Neural crest cell (in vitro differentiated cells): ENCODE data around the gene DNHD1. TPM values are rescaled to one million over a fixed set of nuclear protein-coding genes. Genes with fewer than 3 reads are reported as not detected.

Experiments
- DNase-seq: peaks from one replicate; pipeline ENCODE4 v3.0.0; 2021; ENCODE audit warnings: low read depth, mixed read lengths, low spot score
- H3K27ac Mint-ChIP-seq: one replicate; pipeline ENCODE4 v1.8.0; 2021; ENCODE audit warnings: mild to moderate bottlenecking, mixed read lengths; ENCODE audit not compliant: unreplicated experiment
- H3K27me3 Mint-ChIP-seq: 2 replicates; pipeline ENCODE4 v1.8.0; 2021; ENCODE audit warnings: low read depth, mild to moderate bottlenecking, mixed read lengths
- H3K36me3 Mint-ChIP-seq: 2 replicates; pipeline ENCODE4 v1.8.0; 2021; ENCODE audit warnings: low read depth, mild to moderate bottlenecking, mixed read lengths
- H3K4me1 Mint-ChIP-seq: 2 replicates; pipeline ENCODE4 v1.8.0; 2021; ENCODE audit warnings: mixed read lengths
- H3K4me3 Mint-ChIP-seq: one replicate; pipeline ENCODE4 v1.8.0; 2021; ENCODE audit warnings: mild to moderate bottlenecking, mixed read lengths
- H3K9me3 Mint-ChIP-seq: 2 replicates; pipeline ENCODE4 v1.8.0; 2021; ENCODE audit warnings: mixed read lengths
- total RNA-seq: library from RNA; stranded (reverse); gene quantifications from 2 replicates; pipeline ENCODE4 v1.2.1, GENCODE V29; 2021
- TF ChIP-seq, protein P1 (sequence below): fragments of 200-600 bp; sonication (generic); conservative IDR thresholded peaks from 2 replicates; pipeline ENCODE4 v1.5.0; 2021; ENCODE audit warnings: antibody characterized with exemption, mild to moderate bottlenecking

Gene DNHD1
- total RNA-seq, 1 donor from 2014 or later = 10.2 TPM

DNA sequence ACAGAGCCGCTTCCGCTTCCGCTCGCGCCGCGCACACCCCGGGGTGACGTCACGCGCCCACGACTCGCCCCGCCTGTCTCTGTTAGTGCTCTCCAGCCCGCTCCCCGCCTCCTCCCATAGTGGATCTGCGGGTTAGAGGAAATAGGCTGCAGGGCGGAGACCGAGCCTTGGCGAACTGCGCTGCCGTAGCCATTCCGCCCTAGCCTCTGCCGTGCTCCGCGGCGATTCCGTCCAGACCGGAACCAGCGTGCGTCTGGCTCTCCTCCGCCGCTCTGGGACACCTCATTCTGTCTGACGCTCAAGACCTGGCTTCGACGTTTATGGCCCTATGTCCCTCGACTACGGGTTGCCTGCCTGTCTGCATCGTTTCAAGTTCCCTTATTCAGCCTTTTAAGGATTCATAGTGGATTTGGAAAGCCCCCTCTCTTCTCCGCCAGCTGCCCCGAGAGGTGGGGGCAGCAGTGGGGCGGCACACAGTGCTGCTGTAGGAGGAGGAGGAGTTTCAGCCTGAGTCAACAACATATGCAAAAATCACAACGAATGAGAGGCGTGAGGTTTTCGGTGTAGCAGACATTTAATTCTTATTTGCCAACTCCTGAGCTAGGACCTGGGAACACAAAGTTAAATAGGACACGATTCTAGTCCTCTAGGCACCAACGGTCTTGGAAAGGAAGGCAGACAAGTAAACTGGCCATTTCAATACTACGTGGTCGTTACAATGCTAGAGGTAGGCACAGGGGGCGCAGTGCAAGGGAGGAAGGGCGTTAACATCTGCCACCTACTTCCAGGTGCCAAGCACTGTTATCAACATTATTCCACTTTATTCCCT, 115.3 kb downstream of the DNHD1 start, which contains the start of gene TAF10:
TAF10 (minus strand) TSS at position 4 of the 829 bp plus-strand sequence. CDS start 27 bp downstream, outside the sequence.
- H3K9me3 Mint-ChIP-seq = no peaks in the 10 kb centered on the region
- DNase-seq = peak; percentile 91
- peak within 1 kb of the TSS; percentile 88 for H3K4me3 Mint-ChIP-seq
- no peaks in the 10 kb centered on the region for H3K27me3 Mint-ChIP-seq
- peaks cover 10% of the 10 kb centered on the region for H3K36me3 Mint-ChIP-seq
- TF ChIP-seq, protein P1, sequence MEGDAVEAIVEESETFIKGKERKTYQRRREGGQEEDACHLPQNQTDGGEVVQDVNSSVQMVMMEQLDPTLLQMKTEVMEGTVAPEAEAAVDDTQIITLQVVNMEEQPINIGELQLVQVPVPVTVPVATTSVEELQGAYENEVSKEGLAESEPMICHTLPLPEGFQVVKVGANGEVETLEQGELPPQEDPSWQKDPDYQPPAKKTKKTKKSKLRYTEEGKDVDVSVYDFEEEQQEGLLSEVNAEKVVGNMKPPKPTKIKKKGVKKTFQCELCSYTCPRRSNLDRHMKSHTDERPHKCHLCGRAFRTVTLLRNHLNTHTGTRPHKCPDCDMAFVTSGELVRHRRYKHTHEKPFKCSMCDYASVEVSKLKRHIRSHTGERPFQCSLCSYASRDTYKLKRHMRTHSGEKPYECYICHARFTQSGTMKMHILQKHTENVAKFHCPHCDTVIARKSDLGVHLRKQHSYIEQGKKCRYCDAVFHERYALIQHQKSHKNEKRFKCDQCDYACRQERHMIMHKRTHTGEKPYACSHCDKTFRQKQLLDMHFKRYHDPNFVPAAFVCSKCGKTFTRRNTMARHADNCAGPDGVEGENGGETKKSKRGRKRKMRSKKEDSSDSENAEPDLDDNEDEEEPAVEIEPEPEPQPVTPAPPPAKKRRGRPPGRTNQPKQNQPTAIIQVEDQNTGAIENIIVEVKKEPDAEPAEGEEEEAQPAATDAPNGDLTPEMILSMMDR = peak; percentile 63
- H3K4me1 Mint-ChIP-seq = peaks cover 16% of the 10 kb centered on the region
- peak within 1 kb of the TSS; percentile 74 for H3K27ac Mint-ChIP-seq

DNA sequence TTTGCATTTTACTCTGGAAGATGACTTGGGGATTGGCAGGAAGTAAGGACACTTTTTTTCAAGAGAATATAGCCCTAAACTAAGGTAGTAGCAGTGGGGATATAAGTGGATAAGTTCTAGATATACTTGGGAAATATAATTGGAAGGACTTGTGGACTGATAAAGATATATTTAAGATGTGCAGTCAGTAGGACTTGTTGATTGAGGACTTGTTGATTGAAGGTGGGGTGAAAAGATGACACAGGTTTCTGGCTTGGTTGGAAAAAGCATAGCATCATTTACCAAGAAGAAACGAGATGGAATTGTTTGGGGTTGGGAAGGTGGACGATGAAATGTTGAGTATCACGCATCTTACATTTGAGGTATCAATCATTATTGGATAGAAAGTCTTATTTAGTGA, 116.4 kb downstream of the DNHD1 start:
- Mint-ChIP-seq H3K36me3 (peaks cover 10% of the 10 kb centered on the region), H3K9me3 (no peaks in the 10 kb centered on the region), H3K4me1 (peaks cover 13% of the 10 kb centered on the region), H3K27ac (no peak overlapping the region), H3K4me3 (no peak overlapping the region), H3K27me3 (no peaks in the 10 kb centered on the region)
- no peak for DNase-seq
- TF ChIP-seq, protein P1 = no peak

DNA sequence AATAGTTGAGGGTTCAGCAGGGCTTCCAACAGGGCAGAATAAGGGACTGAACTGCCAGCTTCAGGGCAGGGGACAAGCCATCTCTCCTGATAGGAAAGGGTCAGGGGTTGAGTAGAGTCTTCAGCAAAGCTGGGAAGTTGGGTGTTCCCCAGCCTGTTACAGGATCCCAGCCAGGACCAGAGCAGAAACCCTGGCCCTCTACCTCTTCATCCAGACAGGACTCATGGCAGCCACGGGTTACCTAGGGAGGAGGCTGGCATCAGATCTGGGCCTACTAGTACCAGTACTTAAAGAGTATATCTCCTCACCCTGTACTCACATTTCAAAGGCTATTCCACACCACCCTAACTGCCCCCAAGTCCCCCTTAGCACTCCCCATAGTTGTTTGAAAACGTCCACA, 117.4 kb downstream of the DNHD1 start:
- H3K36me3 Mint-ChIP-seq = peaks cover 10% of the 10 kb centered on the region
- H3K4me3 Mint-ChIP-seq = peak overlapping the region; percentile 33
- no peaks in the 10 kb centered on the region for H3K9me3 Mint-ChIP-seq
- H3K27ac Mint-ChIP-seq = no peak overlapping the region
- DNase-seq = no peak
- TF ChIP-seq, protein P1 = no peak
- peaks cover 13% of the 10 kb centered on the region for H3K4me1 Mint-ChIP-seq
- H3K27me3 Mint-ChIP-seq = no peaks in the 10 kb centered on the region

DNA sequence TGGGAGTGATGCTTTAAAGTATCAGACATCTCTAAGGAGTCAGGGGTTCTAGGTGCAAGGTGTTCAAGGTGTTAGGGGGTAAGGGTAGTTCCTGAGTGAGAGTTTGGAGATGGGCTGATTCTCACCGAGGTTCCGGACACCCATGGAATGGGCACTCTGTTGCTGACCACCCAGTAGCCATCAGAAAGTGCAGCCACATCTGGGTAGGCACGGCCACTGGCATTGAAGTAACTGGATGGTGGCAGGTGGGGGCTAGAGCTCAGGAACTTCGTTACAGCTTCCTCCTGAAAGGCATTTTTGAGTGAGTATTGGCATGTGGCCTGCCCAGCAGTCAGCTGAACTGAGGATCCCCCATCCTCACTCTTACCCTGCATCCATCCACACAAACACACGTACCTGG, 118.0 kb downstream of the DNHD1 start:
- H3K27me3 Mint-ChIP-seq = no peaks in the 10 kb centered on the region
- H3K36me3 Mint-ChIP-seq = peaks cover 7% of the 10 kb centered on the region
- H3K4me1 Mint-ChIP-seq = peaks cover 11% of the 10 kb centered on the region
- TF ChIP-seq, protein P1 = no peak
- H3K27ac Mint-ChIP-seq = no peak overlapping the region
- peak overlapping the region; percentile 67 for H3K4me3 Mint-ChIP-seq
- no peak for DNase-seq
- no peaks in the 10 kb centered on the region for H3K9me3 Mint-ChIP-seq

DNA sequence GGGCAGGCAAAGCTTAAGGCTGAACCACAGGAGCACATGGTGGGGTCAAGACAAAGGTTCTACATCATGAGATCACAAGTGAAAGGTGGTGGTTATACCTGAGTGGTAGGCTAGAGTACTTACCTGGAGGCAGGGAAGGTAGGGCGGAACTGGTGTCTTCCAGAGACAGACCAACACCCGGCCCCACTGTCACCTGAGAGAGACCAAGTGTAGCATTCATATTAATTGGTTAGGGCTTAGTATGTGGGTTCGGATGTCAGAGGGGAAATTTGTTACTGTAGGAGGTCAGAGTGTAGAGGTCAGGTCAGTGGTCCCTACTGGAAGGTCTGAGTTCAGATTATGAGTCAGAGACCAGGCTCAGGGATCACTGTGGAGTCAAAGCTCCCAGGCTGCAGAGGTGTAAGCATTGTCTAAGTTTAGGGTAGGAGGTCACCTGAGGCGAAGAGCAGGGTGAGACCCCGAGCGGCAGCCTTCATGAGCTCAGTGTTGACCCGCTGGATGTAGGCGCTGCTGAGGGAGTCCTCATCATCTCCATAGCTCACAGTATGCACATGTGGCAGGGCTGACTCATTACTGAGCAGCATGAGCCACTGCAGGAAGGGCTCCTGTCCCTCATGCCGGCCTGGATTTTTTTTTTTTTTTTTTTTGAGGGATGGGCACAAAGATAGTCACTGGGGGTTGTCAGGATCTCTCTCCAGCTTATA, 119.0 kb downstream of the DNHD1 start:
- Mint-ChIP-seq H3K27ac (no peak overlapping the region), H3K27me3 (no peaks in the 10 kb centered on the region), H3K36me3 (peaks cover 6% of the 10 kb centered on the region), H3K4me3 (peak overlapping the region; percentile 67), H3K9me3 (no peaks in the 10 kb centered on the region), H3K4me1 (peaks cover 5% of the 10 kb centered on the region)
- DNase-seq = no peak
- TF ChIP-seq, protein P1 = no peak
